Measurements from ENCODE around the gene ATP6V0E1.

ATP6V0E1 gene

GRCh38 chr5:172950176-172950965 lies 33.2 kb upstream of the ATP6V0E1 start:
- TF ChIP-seq CTCF (IDR thresholded peaks at IDR 0.05), result no peak

DNA sequence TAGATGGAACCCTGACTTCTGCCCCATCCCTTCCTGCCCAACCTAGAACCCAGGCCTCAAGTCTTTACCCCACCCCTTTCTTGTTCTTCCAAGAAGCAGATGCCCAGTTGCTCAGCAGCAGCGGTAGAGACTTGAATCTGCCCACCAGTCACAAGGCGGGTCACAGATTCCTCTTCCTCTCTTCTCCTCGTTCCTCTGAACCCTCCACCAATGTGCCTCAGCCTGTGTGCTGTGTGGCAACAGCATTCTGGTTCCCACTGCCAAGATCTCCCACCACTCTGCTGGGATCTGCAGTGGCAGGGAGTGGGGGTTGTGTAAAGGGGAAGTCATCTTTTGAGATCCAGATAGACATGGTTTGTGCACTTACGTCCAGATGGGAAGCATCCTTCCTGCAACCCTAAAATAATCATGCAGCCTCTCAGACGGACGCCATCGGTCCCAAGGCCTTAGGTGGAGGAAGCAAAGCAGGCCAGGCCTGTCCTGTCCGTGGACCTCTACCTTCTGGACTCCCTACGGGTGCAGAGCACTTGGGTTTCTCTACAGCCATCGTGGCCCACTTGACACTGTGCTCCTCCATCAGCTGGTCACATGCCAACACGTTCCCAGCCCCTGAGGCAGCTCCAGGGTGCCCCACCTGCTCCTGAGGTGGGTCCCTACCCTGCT lies 32.1 kb upstream of the ATP6V0E1 start:
- no peak for TF ChIP-seq CTCF (IDR thresholded peaks at IDR 0.05)

DNA sequence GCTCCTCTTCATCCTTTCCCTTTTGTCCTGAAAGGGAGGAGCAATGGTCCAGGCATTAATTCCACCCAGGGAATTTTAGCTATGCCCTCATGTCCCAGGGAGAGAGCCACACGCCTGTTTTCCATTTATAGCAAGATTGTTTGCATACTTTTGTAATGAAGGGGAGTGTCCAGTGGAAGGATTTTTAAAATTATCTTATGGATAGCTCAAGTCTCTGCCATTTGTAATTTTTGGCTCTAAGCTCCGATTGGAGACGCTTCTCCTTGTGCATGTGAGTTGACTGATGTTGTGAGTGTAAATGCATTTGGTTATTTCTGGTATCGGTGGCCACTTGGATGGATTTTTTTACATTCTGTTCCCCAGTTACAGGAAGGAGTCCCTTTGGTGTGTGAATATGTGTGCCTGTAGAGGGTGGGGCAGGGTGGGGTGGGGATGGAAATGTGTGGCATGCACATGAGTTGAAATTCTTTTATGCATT lies 31.5 kb upstream of the ATP6V0E1 start:
- no peak for TF ChIP-seq CTCF (IDR thresholded peaks at IDR 0.05)

DNA sequence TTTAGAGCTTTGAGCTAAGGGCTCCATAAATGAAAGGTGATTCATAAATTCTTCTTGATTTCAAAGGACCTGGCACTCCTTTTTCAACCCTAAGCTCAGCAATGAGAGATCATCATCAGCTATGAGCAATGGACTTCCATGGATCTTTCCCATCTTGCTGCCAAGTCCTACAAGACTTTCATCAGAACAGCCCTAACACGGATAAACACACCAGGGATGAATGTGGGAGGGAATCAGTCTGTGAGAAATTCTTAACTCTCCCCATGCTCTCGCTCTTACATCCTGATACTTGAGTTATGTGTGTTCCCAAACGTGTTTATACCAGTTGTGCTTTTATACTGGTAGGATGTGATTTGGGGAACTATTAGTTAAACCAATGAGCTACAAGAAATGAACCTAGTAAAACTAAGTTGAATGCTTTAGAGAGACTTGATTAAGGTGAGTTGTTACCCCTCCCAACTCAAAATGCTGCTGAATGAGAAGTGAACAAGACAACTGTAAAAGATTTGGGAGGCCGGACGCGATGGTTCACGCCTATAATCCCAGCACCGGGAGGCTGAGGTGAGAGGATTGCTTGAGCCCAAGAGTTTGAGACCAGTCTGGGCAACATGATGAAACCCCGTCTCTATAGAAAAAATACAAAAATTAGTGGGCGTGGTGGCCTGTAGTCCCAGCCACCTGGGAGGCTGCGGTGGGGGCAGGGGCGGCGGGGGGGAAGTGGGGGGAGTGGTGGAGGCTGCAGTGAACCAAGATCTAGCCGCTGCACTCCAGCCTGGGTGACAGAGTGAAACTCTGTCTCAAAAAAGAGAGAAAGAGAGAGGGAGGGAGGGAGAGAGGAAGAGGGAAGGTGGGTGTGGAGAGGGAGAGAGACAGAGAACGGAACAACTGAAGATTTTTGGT lies 29.5 kb upstream of the ATP6V0E1 start:
- TF ChIP-seq CTCF (IDR thresholded peaks at IDR 0.05), result no peak

GRCh38 chr5:172954751-172955159 lies 28.8 kb upstream of the ATP6V0E1 start:
- TF ChIP-seq CTCF (IDR thresholded peaks at IDR 0.05), result no peak

DNA sequence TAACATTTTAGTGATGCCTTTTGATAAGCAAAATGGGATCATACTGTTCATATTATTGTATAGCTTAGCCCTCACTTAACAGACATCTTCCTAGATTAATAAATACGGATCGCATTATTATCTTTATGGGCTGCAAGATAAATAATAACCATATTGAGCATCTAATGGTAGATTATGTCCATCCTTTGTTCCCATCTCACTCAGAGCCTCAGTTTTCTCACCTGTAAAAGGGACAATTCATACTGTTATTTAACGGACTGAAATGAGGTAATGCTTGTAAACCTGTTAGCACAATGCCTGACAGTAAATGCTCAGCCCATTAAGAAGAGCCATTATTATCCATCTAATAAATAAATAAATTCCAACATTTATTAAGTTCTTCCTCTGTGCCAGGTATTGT lies 27.3 kb upstream of the ATP6V0E1 start:
- TF ChIP-seq CTCF (IDR thresholded peaks at IDR 0.05), result no peak

- TF ChIP-seq CTCF (IDR thresholded peaks at IDR 0.05), result no peak
These were observed 26.6 kb upstream of the ATP6V0E1 start for GRCh38 chr5:172956936-172957335.
